Prostate gland (tissue), 2 donors: Measurements from ENCODE around the gene TBL2. TPM values are rescaled to one million over a fixed set of nuclear protein-coding genes. Genes with fewer than 3 reads are reported as not detected.

Source experiments
- DNase-seq: peaks from one replicate; pipeline ENCODE4 v3.0.0-alpha.2; 2019; ENCODE audit warnings: low spot score
- H3K27ac ChIP-seq, 2 donors: fragments of 200-600 bp; sonication (generic); 2 replicates each; pipeline ENCODE4 v1.5.1; 2017 to 2019
- H3K27me3 ChIP-seq: fragments of 200-600 bp; sonication (generic); replicated peaks from 2 replicates; pipeline ENCODE4 v1.5.1; 2019; ENCODE audit not compliant: insufficient read depth
- H3K36me3 ChIP-seq, 2 donors: fragments of 200-600 bp; sonication (generic); 1 replicate in 1 of 2; 2 replicates in 1 of 2; pipeline versions ENCODE4 v1.5.1 to v1.8.1; 2017 to 2019
- H3K4me1 ChIP-seq: fragments of 200-600 bp; sonication (generic); replicated peaks from 2 replicates; pipeline ENCODE4 v1.5.1; 2019
- H3K4me3 ChIP-seq, 2 donors: fragments of 200-600 bp; sonication (generic); 2 replicates each; pipeline ENCODE4 v1.5.1; 2017 to 2019
- H3K9me3 ChIP-seq: fragments of 200-600 bp; sonication (generic); 2 replicates; pipeline ENCODE4 v1.5.1; 2017
- CTCF ChIP-seq, 4 experiments: fragments of 200-600 bp in 2 of 4; fragments of 450-650 bp in 2 of 4; sonication (generic) in 2 of 4; IDR thresholded peaks; 1 replicate in 3 of 4; 2 replicates in 1 of 4; pipeline ENCODE4 v1.5.1; 2016 to 2019; ENCODE audit warnings: antibody characterized with exemption in 4 of 4, mild to moderate bottlenecking in 2 of 4, moderate library complexity in 2 of 4
- POLR2A ChIP-seq: fragments of 450-650 bp; IDR thresholded peaks from one replicate; pipeline ENCODE4 v1.6.1; 2016; ENCODE audit warnings: antibody characterized with exemption, mild to moderate bottlenecking
- POLR2AphosphoS5 ChIP-seq: sonication (generic); formaldehyde crosslinking; IDR thresholded peaks from one replicate; pipeline ENCODE4 v1.6.1; 2017; ENCODE audit warnings: antibody characterized with exemption
- WGBS: methylation state at CpG from one replicate; pipeline ENCODE4 v1.1.5; 2018; 5-methylcytosine and 5-hydroxymethylcytosine counted together
- intact Hi-C: fragments of 100-400 bp; cut with DNase I; formaldehyde crosslinking; loops from one replicate; pipeline ENCODE4 v1.14.2; 2022
- total RNA-seq, 2 donors: library from RNA; depleted of rRNA; stranded (reverse); fragments of >200 nt; gene quantifications; one replicate each; pipeline ENCODE4 v1.1.0, GENCODE V29; 2016

TBL2 gene
- total RNA-seq, 2 donors from 2014 or later, result 73.5 to 112 TPM

DNA sequence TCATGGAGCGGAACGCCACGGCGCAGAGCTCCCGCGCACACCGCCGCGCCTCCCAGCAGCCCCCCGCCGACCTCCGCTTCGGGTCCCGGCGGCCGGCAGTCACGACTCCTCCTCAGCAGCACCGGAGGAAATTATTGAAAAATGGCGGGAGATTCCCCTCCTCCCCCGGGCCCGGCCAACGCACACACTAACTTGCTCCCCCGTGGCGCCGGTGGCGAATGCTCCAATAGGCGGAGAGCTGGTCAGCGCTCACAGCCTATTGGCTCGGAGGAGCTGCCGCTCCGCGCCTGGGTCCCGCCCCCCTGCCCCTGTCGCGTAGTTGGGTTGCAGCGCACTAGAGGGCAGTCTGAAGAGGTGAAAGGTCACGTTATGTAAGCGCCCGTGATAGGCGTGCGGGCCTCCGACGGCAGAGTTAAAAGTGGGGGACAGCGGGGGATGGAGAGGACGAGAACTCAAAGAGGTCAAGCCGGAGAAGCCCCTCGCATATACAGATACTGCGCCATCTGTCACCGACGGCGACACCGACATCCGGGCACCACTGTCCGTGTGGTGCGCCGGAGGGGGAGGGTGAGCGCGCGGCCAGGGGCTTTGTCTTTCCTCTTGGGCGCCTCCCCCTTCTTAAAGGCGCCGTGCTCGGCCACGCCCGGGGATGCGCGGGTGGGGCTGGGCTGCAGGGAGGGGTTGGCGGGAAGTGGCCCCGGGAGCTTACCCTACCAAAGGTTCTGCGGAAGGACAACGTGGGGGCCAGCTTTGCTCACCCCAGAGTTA is 56.1 kb downstream of the TBL2 start, which contains the start of gene BAZ1B:
TSS of gene BAZ1B (minus strand) at position 189 of the 768 bp plus-strand sequence. CDS start 360 bp downstream, outside the sequence.
- Histone ChIP-seq H3K9me3 (no peaks in the 10 kb centered on the region), H3K4me3 (peak within 1 kb of the TSS; percentile 65 to 94), H3K4me1 (peaks cover 9% of the 10 kb centered on the region), H3K27me3 (no peaks in the 10 kb centered on the region), H3K36me3 (no peaks in the 10 kb centered on the region), H3K27ac (peak within 1 kb of the TSS; percentile 86 to 93)
- peak; percentile 97 for DNase-seq
- TF ChIP-seq POLR2A, result peak; percentile 67
- TF ChIP-seq CTCF (IDR thresholded peaks at IDR 0.05), result peak in 2 of 4 experiments; percentile 18 to 33
- peak; percentile 88 for TF ChIP-seq POLR2AphosphoS5
- under 1% methylated on average over 63 of the region's 71 CpGs for WGBS
- intact Hi-C loops, result loop anchor here (1.0 to 5.0 kb wide), 2 partner anchors 35 to 55 kb away; partner anchors contain the start of genes BCL7B and TBL2

DNA sequence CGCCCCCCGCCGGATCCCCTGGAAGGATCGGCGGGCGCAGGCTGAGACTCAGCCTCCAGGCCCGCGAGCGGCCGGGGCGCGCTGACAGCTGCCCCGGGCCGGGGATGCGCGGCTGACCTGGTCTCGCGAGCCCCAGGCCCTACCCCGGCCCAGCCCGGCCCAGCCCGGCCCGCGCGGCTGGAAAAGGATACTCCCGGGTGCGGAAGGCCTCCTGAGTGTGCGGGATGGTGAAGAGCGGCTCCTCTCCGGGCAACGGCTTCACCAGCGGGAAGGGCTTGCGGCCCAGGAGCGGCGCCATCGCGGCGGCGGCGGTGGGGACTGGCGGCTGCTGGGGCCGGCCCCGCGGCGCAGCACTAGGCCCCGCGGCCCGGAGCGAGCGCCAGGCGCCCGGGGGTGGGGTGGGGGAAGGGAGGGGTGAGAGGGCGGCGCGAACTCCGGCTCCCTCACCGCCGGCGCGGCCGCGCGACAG is 56.7 kb downstream of the TBL2 start:
- Histone ChIP-seq H3K4me3 (peak overlapping the region; percentile 65 to 94), H3K4me1 (peaks cover 9% of the 10 kb centered on the region), H3K27ac (peak overlapping the region; percentile 86 to 93), H3K36me3 (no peaks in the 10 kb centered on the region), H3K27me3 (no peaks in the 10 kb centered on the region), H3K9me3 (no peaks in the 10 kb centered on the region)
- TF ChIP-seq POLR2AphosphoS5 (no peak), POLR2A (no peak)
- DNase-seq, result no peak
- intact Hi-C loops, result loop anchor here (1.0 to 5.0 kb wide), 2 partner anchors 36 to 56 kb away; partner anchors contain the start of genes BCL7B and TBL2
- WGBS, result 0% methylated on average over 23 of the region's 62 CpGs

DNA sequence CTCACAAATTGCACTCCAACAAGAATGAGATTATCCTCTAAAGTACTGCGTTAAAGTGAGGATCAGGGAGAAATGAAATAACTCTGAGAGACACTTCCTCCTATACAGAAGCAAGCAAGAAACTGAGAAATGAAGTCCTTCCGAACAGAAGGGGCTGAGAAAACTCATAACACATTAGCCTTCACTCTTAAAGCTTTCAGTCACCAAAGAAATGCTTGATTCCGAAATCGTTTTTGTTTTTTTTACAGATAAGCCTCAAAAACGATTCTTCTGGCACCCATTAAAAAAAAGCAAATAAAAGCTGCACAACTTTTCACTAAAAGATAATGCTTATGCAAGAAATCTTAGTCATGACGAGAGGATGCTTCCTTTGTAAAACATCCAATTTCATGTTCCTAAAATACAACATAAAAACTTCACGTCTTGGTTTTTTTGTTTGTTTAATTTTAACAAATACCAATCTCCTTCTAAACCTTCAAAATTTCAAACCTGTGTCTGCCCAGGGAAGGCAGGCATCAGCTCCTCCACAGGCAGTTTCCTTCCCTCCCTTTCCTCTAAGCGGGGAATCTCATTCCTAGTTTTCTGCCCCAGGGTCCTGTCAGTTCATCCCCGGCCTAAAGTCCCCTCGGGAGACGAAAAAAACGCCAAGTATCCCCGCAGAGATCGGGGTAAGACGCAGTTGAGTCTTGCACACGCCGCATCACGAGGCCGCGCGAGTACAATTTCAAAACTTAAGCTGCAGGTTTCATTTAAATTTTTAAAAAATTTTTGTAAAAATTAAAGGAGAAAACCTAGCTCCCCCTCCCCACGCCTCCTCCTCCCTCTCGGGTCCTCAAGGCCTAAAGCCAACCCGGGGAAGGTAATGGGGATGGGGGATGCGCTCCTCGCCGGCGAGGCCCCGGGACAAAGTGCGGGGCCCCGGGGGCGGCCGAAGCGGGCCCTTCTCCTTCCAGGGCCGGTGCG is 57.4 kb downstream of the TBL2 start:
- WGBS, result under 1% methylated on average over 36 of the region's 36 CpGs
- Histone ChIP-seq H3K4me3 (peak overlapping the region; percentile 65 to 94), H3K36me3 (no peaks in the 10 kb centered on the region), H3K27ac (peak overlapping the region; percentile 86 to 93), H3K27me3 (no peaks in the 10 kb centered on the region), H3K9me3 (no peaks in the 10 kb centered on the region), H3K4me1 (peaks cover 9% of the 10 kb centered on the region)
- no peak for TF ChIP-seq POLR2A
- TF ChIP-seq POLR2AphosphoS5, result no peak
- TF ChIP-seq CTCF (IDR thresholded peaks at IDR 0.05), result no peak
- intact Hi-C loops, result loop anchor here (5.0 kb wide), 1 partner anchor 56 kb away; the partner anchor contains the start of gene TBL2
- DNase-seq, result no peak

- Histone ChIP-seq H3K4me1 (peaks cover 9% of the 10 kb centered on the region), H3K4me3 (peak overlapping the region in 1 of 2 donors; percentile 94), H3K36me3 (no peaks in the 10 kb centered on the region), H3K9me3 (no peaks in the 10 kb centered on the region), H3K27me3 (no peaks in the 10 kb centered on the region), H3K27ac (peak overlapping the region in 1 of 2 donors; percentile 93)
- WGBS, result 69% methylated on average over 18 of the region's 18 CpGs
- no peak for DNase-seq
- TF ChIP-seq POLR2A (no peak), CTCF (IDR thresholded peaks at IDR 0.05) (no peak), POLR2AphosphoS5 (no peak)
- intact Hi-C loops, result loop anchor here (5.0 kb wide), 1 partner anchor 57 kb away; the partner anchor contains the start of gene TBL2
Observed at GRCh38 chr7:73519867-73520672, 58.3 kb downstream of the TBL2 start.
